Measurements from ENCODE around the gene C1QTNF4. TPM values are rescaled to one million over a fixed set of nuclear protein-coding genes. Genes with fewer than 3 reads are reported as not detected.

The C1QTNF4 gene
- total and polyA plus RNA-seq, 9 of the 15 experiments (the other 6 are each of a cell fraction or from before 2014, with no cell fraction given): not detected

DNA sequence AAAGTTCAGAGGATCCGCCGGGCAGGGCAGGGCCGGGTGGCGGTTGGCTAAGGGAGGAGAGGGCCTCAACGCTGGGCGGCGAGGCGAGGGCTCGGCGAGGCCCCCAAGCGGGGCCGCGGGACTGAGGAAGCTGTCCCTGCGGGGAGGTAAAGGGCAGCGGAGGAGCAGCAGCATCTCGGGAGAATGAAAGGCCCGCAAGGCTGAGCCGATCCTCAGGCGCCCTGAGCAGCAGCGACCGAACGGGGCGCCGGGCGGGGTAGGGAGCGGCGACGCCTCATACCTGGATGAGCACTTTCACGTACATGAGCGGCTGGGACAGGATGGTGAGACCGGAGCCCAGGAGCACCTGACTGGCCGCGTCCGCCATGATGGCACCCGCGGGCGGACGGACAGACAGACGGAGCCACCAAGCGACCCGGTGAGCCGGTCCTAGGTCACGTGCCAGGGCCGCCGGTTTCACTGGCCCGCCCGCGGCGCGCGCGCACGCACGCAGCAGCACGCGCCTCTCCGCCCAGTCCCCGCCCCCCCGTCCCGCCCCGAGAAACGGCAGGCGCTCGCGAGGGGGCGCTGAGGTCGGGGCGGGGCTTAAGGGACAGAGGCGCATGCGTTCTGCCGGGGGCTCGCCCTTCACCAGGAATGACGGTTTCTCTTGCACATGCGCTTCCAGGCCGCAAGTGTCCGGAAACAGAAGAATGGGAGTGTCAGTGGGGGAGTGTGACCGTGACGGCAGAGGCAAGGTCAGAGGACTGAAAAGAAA lies 48.1 kb upstream of the C1QTNF4 start, which contains the start of gene MTCH2 (continued):
- TF ChIP-seq PATZ1 (CRISPR knock-in tag; IDR thresholded peaks at IDR 0.05; ENCODE audit: borderline replicate concordance): no peak
- no peak for TF ChIP-seq PPARD (CRISPR knock-in tag; IDR thresholded peaks at IDR 0.05)
- TF ChIP-seq SMARCC2 (IDR thresholded peaks at IDR 0.05; ENCODE audit: low read depth): no peak
- TF ChIP-seq ZZZ3 (IDR thresholded peaks at IDR 0.05): no peak
- no peak for TF ChIP-seq MCM7 (IDR thresholded peaks at IDR 0.05)
- TF ChIP-seq NCOR1 (IDR thresholded peaks at IDR 0.05): peak; percentile 15; the same call in 1 of the 2 replicates
- TF ChIP-seq SMAD4 (CRISPR knock-in tag; conservative IDR thresholded peaks at IDR 0.05): peak; percentile 84
- no peak for TF ChIP-seq CCAR2 (IDR thresholded peaks at IDR 0.05; ENCODE audit: low read depth, low read length)
- TF ChIP-seq HNRNPL (IDR thresholded peaks at IDR 0.05; ENCODE audit: low read depth, low read length): no peak
- no peak for TF ChIP-seq RNF219 (CRISPR knock-in tag; IDR thresholded peaks at IDR 0.05)
- TF ChIP-seq ZBTB33 (CRISPR knock-in tag; IDR thresholded peaks at IDR 0.05): no peak
- TF ChIP-seq ZNF140 (CRISPR knock-in tag; IDR thresholded peaks at IDR 0.05): no peak
- peak in 1 of 2 experiments; percentile 51; a peak in 1 of 4 replicates for TF ChIP-seq MLLT1 (IDR thresholded peaks at IDR 0.05)
- TF ChIP-seq, protein P1, sequence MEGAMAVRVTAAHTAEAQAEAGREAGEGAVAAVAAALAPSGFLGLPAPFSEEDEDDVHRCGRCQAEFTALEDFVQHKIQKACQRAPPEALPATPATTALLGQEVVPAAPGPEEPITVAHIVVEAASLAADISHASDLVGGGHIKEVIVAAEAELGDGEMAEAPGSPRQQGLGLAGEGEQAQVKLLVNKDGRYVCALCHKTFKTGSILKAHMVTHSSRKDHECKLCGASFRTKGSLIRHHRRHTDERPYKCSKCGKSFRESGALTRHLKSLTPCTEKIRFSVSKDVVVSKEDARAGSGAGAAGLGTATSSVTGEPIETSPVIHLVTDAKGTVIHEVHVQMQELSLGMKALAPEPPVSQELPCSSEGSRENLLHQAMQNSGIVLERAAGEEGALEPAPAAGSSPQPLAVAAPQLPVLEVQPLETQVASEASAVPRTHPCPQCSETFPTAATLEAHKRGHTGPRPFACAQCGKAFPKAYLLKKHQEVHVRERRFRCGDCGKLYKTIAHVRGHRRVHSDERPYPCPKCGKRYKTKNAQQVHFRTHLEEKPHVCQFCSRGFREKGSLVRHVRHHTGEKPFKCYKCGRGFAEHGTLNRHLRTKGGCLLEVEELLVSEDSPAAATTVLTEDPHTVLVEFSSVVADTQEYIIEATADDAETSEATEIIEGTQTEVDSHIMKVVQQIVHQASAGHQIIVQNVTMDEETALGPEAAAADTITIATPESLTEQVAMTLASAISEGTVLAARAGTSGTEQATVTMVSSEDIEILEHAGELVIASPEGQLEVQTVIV (CRISPR knock-in tag; IDR thresholded peaks at IDR 0.05; ENCODE audit: borderline replicate concordance): no peak
- TF ChIP-seq ZNF584 (CRISPR knock-in tag; IDR thresholded peaks at IDR 0.05; ENCODE audit: low read depth): no peak
- peak; percentile 87 to 95 (median 92) for TF ChIP-seq YY1 (IDR thresholded peaks at IDR 0.05; ENCODE audit: borderline replicate concordance in 1 of 3, control insufficient read depth in 1 of 3, extremely low read depth in 1 of 3, insufficient read depth in 3 of 3, insufficient read length in 1 of 3, insufficient replicate concordance in 2 of 3, low read depth in 1 of 3, low read length in 2 of 3)

Data from K562 (cell line).